GM19468 (cell line): ENCODE measurements around the gene TSHZ1.
A peak's percentile ranks its signal among the peaks of the same experiment; 100 is the strongest.

Experiments
- ATAC-seq: cut with Tn5 transposase; IDR thresholded peaks from one replicate; pipeline ENCODE4 v1.9.1; 2021; ENCODE audit warnings: mild to moderate bottlenecking, moderate library complexity, moderate number of reproducible peaks; ENCODE audit not compliant: unreplicated experiment; ENCODE audit errors: extremely low read depth

TSHZ1 gene, protein sequence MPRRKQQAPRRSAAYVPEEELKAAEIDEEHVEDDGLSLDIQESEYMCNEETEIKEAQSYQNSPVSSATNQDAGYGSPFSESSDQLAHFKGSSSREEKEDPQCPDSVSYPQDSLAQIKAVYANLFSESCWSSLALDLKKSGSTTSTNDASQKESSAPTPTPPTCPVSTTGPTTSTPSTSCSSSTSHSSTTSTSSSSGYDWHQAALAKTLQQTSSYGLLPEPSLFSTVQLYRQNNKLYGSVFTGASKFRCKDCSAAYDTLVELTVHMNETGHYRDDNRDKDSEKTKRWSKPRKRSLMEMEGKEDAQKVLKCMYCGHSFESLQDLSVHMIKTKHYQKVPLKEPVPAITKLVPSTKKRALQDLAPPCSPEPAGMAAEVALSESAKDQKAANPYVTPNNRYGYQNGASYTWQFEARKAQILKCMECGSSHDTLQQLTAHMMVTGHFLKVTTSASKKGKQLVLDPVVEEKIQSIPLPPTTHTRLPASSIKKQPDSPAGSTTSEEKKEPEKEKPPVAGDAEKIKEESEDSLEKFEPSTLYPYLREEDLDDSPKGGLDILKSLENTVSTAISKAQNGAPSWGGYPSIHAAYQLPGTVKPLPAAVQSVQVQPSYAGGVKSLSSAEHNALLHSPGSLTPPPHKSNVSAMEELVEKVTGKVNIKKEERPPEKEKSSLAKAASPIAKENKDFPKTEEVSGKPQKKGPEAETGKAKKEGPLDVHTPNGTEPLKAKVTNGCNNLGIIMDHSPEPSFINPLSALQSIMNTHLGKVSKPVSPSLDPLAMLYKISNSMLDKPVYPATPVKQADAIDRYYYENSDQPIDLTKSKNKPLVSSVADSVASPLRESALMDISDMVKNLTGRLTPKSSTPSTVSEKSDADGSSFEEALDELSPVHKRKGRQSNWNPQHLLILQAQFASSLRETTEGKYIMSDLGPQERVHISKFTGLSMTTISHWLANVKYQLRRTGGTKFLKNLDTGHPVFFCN (N-terminal part only)

DNA sequence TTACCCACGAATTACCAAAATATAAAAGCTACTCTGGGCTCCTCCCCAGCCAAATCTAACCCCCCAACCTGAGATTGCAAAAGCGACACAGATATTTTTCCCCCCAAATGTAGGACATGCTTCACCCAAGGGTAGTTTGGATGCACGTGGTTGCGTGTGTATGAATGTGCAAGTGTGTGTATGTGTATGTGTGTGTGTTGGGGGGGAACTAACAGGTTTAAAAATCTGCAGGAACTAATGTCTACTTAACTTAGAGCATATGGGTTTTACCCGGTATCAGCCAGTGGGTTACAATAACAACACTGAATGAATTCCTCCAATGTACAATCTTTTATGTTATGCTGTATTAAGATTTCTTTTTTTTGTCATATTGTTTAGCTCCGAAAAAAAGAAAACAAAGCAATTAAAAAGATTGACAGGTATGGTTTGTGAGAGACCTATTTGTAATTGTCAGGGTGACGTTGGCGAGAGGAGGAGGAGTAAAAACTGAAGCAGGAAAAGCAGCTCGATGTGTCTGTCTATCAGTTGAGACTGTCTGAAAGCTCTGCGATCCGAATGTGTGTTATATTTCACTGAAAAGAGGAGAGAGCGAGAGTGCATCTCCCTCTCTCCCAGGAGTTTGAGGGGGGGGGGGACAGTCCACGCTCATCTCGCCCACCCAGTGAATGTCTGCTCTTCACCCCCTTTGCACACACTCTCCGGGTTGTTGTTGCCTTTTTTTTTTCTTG is at the start of gene TSHZ1:
TSS of gene TSHZ1 (plus strand) at position 524 of the 728 bp plus-strand sequence. CDS start 1,080 bp downstream, outside the sequence.
- ATAC-seq = peak; percentile 28

DNA sequence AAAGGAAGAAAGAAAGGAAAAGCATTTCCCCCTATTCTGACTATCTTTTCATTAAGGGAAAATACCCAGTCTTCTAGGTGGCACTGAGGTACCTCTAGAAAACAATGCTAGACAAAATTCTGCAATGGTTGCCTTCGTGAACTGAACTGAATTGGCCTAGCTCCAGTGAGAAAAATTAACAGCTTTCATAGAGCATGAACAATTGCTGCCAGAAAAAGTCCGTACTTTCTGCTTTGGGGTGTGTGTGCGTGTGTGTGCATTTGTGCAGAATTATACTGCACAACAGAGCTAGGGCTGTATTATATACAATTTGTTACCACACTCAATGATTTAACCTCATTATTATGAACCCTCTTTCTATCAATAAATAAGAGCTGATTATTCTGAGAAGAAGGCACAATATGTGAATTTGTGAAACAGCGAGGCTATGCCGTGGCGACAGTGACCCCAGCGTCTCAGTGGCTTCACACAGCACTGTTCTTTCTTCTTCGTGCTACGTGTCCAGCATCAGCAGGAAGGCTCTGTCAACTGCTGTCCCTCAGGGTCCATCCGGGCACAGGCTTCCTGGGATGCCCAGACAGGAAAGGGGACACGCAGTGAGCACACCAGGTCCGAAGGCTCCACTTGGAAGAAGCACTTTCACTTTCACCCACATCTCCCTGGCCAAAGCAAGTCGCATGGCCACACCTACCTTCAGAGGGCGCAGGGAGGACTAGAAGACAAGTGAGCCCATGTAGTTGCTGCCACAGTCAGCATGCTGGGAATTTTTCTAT is 49.2 kb upstream of the TSHZ1 start:
- peak; percentile 18 for ATAC-seq

DNA sequence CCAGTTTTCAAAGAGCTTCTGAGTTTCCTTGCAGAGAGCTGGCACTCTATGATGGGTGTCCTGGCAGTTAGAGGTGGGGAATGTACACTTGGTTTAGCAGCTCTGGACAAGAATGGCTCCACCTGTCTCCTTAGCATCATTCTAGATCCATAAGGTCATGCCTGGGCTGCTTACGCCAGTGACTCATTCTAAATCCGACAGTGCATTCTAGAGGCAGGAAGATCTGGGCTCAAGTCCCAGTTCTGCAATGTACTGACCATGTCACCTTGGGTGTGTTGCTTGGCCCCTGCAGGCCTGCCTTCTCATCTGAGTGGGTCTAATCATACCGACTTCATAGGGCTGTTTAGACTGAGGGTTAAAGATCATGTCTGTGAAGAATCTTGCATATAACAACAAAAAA is 48.1 kb upstream of the TSHZ1 start:
- no peak for ATAC-seq

DNA sequence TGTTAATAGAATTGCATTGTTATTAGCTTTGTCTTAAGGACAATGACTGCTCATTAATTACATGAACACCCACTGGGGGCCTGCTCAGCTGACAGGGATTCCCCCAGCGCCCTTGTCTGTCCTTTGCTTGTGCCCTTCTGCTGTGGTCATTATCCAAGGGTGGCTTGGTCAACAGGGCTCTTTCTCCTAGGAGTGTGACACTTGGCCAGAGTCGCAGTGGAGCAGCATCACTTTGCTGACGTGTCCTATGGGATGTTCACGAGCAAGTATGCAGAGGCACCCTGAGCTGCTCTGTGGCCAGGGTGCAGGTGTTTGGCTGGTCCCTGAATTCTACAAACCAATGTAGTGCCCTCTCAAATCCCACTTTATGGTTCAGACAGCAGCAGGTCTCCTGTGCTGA is 47.6 kb upstream of the TSHZ1 start:
- ATAC-seq = no peak

DNA sequence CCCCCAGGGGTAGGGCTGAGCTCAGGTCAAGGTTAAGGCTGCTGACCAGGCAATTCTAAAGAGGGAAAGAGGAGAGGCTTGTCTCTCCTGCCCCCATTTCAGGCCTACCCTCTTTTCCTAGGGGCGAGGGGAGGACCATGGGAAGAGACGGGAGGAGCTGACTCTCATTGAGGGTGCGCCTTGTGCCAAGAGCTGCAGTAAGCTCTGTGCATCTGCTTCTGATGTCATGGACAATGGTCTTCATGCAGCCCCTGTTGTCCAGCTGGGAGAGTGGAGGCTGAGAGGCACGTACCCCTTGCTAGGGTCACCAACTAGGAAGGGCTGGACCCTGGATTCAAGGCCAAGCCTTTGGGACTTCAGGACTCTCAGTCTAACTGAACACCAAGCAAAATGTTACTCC is 46.9 kb upstream of the TSHZ1 start:
- no peak for ATAC-seq

DNA sequence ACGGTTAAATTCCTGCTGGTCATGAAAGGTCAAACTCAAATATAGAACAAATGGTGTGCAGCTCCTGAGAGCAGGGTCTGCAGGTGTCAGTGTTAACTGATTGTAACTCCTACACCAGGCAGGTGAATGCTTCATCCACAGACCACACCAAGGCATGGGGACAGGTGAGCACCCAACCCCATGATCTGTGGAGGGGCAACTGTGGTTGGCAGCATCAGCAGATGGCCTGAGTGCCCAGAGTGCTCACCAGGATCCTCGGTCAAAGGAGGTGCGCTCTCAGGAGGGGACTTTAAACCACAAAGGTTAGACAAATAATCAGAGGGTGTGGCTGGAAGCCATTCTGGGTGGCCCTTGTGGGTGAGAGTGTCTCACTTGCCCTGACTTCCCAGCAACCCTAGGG is 46.1 kb upstream of the TSHZ1 start:
- ATAC-seq = no peak

DNA sequence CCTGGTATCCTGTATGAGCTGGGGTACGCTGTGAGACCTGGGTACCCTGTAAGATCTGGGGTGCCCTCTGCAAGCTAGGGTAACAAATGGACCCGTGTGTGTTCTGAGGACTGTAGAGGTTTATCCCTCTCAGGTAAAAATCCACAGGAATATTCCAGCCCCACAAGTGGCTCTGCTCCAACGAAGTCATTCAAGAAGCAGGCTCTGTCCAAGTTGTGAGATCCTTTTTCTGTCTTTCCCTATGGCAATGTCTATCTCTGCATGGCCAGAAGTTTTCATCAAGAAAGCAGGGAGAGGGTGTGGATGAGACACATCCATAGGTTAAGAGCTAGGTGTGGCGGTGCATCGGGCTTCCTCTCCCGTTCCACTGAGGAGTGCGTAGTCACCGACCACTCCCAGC is 44.7 kb upstream of the TSHZ1 start:
- no peak for ATAC-seq

DNA sequence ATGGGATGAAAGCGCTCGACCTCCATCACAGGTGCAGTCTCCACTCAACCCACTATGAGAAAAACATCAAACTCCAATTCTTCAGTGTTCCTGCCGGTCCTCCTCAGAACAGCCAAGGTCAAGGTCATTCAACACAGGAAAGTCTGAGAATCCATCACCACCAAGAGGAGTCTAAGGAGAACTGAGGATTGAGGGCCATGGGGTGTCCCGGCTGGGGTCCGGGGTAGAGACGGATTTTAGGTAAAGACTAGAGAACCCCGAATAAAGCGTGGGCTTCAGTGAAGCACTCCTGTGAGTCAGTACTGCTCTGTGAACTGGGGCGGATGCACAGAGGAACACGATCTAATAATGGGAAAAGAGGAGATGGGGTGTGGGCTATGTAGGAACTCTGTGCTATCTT is 43.5 kb upstream of the TSHZ1 start:
- no peak for ATAC-seq

DNA sequence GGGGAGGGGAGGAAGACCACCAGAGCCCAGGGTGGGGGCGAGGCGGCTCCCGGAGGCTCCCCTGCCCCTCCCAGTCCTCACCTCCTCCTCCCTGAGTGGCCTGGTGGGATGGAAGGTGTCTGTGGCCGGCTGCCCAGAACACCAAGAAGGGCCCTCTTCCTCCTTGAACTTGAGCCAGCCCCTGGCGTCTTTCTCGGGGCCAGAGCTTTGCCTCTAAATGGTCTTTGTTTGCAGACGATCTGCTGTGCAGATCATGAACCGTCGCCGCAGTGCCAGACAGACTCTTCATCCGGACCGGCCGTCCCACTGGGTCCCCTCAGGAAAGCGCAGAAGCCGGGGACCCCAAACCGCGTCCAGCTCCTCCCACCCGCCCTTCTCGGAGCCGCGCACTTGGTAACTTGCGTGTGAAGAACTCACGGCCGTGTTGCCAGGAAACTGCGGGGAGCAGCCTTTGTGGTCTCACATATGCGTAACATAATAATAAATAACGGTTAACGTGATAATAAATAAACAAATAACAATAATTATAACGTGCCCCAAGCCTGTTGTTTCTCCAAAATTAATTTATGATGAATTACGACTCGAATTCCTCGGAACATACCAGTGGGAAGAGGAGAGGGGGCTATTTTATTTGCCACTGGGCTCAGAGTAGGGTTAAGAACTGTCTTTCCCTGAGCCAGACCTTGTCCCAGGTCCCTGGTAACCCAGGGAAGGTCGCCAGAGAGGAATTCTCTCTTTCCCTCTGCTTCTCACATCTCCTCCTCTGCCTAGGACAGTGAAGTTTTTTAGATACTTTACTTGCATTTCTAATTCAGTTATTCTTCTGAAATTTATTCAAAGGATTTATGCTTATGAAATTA is 42.6 kb upstream of the TSHZ1 start:
- no peak for ATAC-seq

DNA sequence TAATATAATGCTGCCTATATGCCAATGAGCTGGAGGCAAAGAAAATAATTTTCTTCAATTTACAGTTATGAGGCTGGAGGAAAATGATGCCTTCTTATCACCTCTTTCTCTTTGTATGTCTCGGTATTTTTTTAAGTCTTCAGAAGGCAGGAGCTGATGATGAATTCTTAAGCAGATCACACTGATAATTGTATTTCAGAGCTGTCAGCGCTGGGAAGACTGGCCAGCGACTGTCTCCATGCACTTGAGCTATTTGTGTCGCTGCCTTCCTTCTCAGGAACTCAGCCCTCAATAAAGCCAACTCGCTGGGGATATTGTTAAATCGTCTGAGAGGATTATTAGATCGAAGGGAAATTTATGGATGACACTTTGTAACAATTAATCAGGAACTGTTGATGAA is 42.0 kb upstream of the TSHZ1 start:
- no peak for ATAC-seq

DNA sequence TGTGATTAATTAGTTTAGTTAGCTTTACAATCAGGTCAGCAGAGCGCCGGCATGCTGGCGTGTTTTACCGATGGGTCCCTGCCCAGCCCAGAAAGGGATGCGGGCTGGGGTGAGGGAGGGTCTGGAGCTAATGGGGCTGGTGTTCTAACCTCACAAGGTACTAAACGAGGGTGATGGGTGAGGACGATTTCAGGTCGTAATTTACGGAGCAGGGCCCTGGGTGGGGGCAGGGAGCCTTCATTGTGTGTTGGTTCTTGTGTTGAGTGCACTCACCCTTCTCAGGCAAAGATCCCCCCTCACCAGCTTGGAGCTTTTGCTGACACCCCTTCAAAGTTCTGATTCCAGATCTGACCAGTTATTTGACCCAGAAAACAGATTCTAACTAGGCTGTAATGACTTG is 41.2 kb upstream of the TSHZ1 start:
- ATAC-seq = no peak

DNA sequence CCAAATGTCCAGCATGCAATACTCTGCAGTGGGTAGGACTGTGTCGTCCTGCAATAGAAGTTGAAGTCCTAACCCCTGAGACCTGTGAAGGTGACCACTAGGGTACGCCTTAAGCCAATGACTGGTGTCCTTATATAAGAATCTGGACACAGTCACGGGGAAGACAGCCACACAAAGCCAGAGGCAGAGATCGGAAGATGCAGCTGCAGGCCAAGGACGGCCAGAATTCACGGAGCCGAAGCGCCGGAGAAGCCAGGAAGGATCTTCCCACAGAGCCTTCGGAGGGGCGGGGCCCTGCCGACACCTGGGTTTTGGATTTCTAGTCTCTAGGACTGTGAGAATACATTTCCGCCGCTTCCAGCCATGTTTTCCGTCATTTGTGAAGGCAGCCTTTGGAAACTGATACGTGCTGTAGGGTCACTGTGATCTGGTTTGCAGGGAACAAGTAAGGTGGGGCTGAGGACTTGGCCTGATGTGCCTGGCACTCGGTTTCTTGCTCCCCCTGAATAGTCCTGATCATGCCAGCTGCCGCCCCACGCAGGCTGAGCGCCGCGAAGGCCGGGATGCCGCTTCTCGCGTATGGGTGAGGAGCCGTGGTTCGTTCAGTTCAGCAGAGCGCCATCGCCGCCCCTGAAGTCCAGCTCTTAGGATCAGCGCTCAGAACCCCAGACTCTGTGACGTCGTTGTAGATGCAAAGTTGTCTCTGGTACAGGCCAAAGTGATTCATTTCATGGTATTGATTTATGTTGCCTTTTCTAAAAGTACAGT is 40.4 kb upstream of the TSHZ1 start:
- ATAC-seq = no peak

DNA sequence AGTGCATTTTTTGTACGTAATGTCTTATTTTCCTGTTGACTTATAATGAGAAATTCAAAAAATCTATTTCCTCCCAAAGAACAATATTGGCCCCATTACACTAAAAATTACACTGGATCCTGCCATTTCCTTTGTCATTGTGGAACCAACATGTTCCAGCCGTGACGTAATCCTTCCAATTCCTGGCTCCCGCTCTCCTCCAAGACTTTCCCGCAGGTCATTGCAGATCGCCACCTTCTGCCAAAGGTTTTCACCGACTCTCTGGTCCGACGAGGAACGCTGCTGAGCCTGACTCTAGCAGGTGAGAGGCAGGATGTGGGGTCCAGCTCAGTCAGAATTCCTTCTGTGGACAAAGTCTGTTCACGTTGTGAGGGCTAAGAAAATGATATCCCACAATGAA is 39.7 kb upstream of the TSHZ1 start:
- ATAC-seq = no peak

DNA sequence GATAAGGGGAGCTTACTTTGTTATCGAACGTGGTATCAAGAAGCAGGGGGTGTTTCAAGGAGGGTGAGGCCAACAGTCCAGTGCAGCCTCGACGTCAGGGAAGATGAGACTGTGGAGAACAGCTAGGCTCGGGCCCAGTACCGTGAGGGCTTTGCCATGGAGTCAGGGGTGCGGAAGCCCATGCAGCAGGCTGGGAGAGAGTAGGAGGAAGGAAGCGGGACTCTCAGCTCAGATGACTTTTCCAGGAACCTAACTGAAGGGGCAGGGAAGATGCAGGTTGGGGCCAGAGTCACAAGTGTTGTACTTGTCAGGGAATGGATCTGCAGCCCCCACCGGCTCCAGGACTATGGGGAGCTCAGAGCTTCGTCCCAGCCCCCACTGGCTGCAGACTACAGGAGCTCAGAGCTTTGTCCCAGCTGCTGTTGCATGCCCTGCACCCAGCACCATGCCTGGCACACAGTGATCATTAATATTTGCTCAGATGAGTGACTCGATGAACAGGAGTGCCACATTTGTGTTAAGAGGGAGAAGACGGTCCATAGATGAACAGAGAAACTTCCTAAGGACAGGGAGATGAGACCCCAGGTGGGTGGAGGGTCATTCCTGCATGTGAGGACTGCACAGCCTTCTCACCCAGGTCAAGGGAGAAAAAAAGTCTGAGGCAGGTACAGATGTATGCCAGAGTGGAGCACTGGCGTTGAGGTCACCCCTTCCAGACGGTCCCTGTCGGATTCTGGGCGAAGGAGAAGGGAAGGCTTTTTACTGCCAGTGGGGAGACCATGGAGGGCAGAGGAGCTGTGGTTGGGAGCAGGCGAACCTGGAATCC is 38.1 kb upstream of the TSHZ1 start:
- no peak for ATAC-seq

DNA sequence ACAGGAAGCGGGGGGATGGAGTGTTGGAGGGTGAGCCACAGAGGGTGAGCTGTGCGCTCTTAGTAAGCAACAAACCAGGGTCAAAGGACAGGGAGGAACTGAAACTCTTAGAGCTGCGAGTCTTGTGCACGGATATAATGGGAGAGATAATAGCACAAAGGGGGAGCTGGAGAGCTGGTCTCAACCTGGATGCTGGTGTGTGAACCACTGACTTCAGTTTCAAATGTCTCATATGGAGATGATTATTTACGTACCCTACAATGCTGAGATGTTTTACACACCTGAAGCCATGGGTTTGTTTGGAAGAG is 37.5 kb upstream of the TSHZ1 start:
- peak; percentile 93 for ATAC-seq

DNA sequence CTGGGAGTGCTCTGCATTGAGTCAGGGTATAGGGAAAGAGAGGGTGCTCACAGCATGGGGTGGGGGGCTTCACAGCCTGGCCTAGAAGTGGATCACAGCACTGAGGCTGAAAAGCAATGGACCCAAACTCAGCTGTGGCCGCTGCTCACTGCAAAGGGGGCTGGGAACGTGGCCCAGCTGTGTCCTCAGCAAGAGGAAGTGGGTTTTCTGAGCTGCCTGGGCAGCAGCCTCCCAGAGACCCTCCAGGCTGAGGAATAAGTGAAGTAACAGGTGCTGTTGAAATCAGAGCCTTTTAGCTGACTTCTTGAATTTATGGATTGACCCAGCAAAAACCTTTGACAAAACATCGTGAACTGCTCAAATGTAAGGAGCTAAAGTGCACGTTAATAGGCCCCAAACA is 36.9 kb upstream of the TSHZ1 start:
- ATAC-seq = no peak

DNA sequence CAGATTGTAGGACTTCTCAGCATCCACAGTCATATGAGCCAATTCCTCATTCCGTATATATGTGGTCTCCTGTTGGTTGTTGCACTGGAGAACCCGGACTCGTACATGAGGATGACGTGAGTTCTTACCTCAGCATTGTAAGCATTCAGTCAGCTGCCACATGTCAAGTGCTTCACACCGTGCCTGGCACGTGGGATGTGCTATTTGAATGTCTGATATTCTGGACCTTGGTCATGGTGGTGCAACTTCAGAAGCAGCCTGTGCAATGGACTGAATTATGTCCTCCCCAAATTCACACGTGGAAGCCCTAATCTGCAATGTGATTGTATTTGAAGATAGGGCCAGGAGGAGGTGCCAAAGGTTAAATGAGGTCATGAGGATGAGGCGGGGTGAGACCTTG is 33.7 kb upstream of the TSHZ1 start:
- ATAC-seq = no peak

DNA sequence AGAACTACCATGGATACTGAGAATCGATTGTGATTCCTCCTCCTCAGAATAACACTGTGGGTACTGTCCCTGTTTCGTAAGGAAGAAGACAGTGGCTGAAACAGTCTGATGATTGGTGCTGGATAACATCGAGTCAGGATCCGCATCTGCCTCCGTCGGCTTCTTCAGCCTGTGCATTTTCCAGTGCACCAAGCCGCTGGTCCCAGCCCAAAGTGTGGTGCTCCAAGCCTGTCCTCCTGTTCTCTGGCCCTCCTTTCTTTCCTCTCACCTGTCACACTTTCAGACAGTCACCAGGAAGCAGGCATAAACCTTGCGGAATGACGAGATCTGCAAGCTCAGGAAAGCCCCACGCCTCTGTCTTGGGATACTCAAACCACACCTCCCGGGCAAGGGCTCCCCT is 32.2 kb upstream of the TSHZ1 start:
- no peak for ATAC-seq
